ENCODE results near the gene TPTE. TPM values are rescaled to one million over a fixed set of nuclear protein-coding genes. Genes with fewer than 3 reads are reported as not detected.
A peak's percentile ranks its signal among the peaks of the same experiment; 100 is the strongest.
"Not testable (repeated sequence)": the region's sequence is repeated elsewhere in the genome, so short reads cannot be mapped to it uniquely, and the experiment has no call there.

Gene TPTE
- total RNA-seq (2021), result not detected in 2 replicates
- Bru-seq, nascent RNA, result percentile 15 among the genes with signal in this experiment
- BruChase-seq, experiment 1, labeled RNA remaining after a 2-hour chase, result not detected
- not detected for BruChase-seq, experiment 2, labeled RNA remaining after a 6-hour chase
- long read RNA-seq, result 0 reads

- Histone ChIP-seq H3K4me1 (ENCODE audit: insufficient read depth, low read length, poor library complexity, severe bottlenecking) (no peaks in the 10 kb centered on the region), H3K27ac (ENCODE audit: low read depth, low read length, poor library complexity, severe bottlenecking) (no peak within 1 kb of the TSS), H3K9me3 (ENCODE audit: low read depth, low read length, poor library complexity, severe bottlenecking) (peaks cover 48% of the 10 kb centered on the region), H3K4me3 (ENCODE audit: low read depth, low read length, poor library complexity, severe bottlenecking) (no peak within 1 kb of the TSS), H3K27me3 (replicated peaks; ENCODE audit: insufficient read depth, low read depth, low read length, poor library complexity) (no peaks in the 10 kb centered on the region), H3K36me3 (ENCODE audit: insufficient read depth, low read length, poor library complexity, severe bottlenecking) (no peaks in the 10 kb centered on the region)
- ChIA-PET CTCF (no interaction called here), POLR2A (ENCODE audit: low non-redundant PET) (no interaction called here)
- intact Hi-C loops (cut with micrococcal nuclease; ENCODE audit: unreplicated experiment), result no loop called here
- DNase-seq (ENCODE audit: low spot score), result no peak
- TF ChIP-seq, protein P1, sequence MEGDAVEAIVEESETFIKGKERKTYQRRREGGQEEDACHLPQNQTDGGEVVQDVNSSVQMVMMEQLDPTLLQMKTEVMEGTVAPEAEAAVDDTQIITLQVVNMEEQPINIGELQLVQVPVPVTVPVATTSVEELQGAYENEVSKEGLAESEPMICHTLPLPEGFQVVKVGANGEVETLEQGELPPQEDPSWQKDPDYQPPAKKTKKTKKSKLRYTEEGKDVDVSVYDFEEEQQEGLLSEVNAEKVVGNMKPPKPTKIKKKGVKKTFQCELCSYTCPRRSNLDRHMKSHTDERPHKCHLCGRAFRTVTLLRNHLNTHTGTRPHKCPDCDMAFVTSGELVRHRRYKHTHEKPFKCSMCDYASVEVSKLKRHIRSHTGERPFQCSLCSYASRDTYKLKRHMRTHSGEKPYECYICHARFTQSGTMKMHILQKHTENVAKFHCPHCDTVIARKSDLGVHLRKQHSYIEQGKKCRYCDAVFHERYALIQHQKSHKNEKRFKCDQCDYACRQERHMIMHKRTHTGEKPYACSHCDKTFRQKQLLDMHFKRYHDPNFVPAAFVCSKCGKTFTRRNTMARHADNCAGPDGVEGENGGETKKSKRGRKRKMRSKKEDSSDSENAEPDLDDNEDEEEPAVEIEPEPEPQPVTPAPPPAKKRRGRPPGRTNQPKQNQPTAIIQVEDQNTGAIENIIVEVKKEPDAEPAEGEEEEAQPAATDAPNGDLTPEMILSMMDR (conservative IDR thresholded peaks at IDR 0.05; ENCODE audit: low read depth, low read length), result no peak
- TF ChIP-seq EZH2 (IDR thresholded peaks at IDR 0.05; ENCODE audit: borderline replicate concordance, low read depth, low read length, poor library complexity, severe bottlenecking), result no peak
- BruUV-seq (replicated peaks), result no TSS peak
Measured at GRCh38 chr21:10521091-10521598, at the start of gene TPTE. TSS of gene TPTE (plus strand) at chr21:10521583. CDS start at chr21:10538724, 17,141 bp downstream.

DNA sequence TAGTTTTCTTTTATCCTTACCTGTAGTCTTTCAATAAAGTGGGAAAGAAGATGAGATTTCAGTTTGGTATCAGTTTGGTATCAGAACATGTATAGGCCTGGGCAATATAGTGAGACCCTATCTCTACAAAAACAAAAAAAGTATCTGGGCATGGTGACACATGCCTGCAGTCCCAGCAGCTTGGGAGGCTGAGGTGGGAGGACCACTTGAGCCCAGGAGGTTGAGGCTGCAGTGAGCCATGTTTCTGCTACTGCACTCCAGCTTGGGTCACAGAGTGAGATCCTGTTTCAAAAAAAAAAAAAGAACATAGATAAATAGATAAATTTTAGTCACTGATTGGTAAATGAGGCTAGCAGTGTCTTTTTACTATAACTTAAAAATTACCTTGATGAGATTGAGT is 49.4 kb upstream of the TPTE start:
- peaks cover 37% of the 10 kb centered on the region for H3K9me3 ChIP-seq (ENCODE audit: low read depth, low read length, poor library complexity, severe bottlenecking)
- H3K36me3 ChIP-seq (ENCODE audit: insufficient read depth, low read length, poor library complexity, severe bottlenecking); intact Hi-C loops (cut with micrococcal nuclease; ENCODE audit: unreplicated experiment); H3K27ac ChIP-seq (ENCODE audit: low read depth, low read length, poor library complexity, severe bottlenecking); CTCF ChIA-PET; DNase-seq (ENCODE audit: low spot score); H3K27me3 ChIP-seq (replicated peaks; ENCODE audit: insufficient read depth, low read depth, low read length, poor library complexity); H3K4me3 ChIP-seq (ENCODE audit: low read depth, low read length, poor library complexity, severe bottlenecking); BruUV-seq (replicated peaks); H3K4me1 ChIP-seq (ENCODE audit: insufficient read depth, low read length, poor library complexity, severe bottlenecking); POLR2A ChIA-PET (ENCODE audit: low non-redundant PET): not testable (repeated sequence)

- H3K4me1 ChIP-seq (ENCODE audit: insufficient read depth, low read length, poor library complexity, severe bottlenecking); H3K36me3 ChIP-seq (ENCODE audit: insufficient read depth, low read length, poor library complexity, severe bottlenecking); intact Hi-C loops (cut with micrococcal nuclease; ENCODE audit: unreplicated experiment); CTCF ChIA-PET; H3K27me3 ChIP-seq (replicated peaks; ENCODE audit: insufficient read depth, low read depth, low read length, poor library complexity); DNase-seq (ENCODE audit: low spot score); H3K27ac ChIP-seq (ENCODE audit: low read depth, low read length, poor library complexity, severe bottlenecking); POLR2A ChIA-PET (ENCODE audit: low non-redundant PET); BruUV-seq (replicated peaks); H3K4me3 ChIP-seq (ENCODE audit: low read depth, low read length, poor library complexity, severe bottlenecking): not testable (repeated sequence)
- H3K9me3 ChIP-seq (ENCODE audit: low read depth, low read length, poor library complexity, severe bottlenecking), result peaks cover 34% of the 10 kb centered on the region
Measured at GRCh38 chr21:10477794-10478193, 43.6 kb upstream of the TPTE start.

DNA sequence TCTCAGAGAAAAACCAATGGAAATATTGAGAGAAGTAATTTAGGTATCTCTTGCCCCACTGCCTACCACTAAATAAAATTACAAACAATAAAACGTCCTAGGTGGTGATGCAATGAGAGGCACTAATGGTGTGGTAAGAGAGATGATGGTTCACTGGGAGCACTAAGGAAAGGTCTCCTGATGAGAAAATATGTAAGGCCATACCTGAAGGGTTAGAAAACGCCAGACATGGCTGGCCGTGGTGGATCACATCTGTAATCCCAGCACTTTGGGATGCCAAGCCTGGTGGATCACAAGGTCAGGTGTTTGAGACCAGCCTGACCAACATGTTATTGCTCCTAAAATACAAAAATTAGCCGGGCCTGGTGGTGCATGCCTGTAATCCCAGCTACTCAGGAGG is 41.5 kb upstream of the TPTE start:
- DNase-seq (ENCODE audit: low spot score); H3K27me3 ChIP-seq (replicated peaks; ENCODE audit: insufficient read depth, low read depth, low read length, poor library complexity); BruUV-seq (replicated peaks); CTCF ChIA-PET; H3K36me3 ChIP-seq (ENCODE audit: insufficient read depth, low read length, poor library complexity, severe bottlenecking); H3K4me1 ChIP-seq (ENCODE audit: insufficient read depth, low read length, poor library complexity, severe bottlenecking); POLR2A ChIA-PET (ENCODE audit: low non-redundant PET); H3K27ac ChIP-seq (ENCODE audit: low read depth, low read length, poor library complexity, severe bottlenecking); intact Hi-C loops (cut with micrococcal nuclease; ENCODE audit: unreplicated experiment); H3K4me3 ChIP-seq (ENCODE audit: low read depth, low read length, poor library complexity, severe bottlenecking): not testable (repeated sequence)
- H3K9me3 ChIP-seq (ENCODE audit: low read depth, low read length, poor library complexity, severe bottlenecking), result peaks cover 30% of the 10 kb centered on the region

DNA sequence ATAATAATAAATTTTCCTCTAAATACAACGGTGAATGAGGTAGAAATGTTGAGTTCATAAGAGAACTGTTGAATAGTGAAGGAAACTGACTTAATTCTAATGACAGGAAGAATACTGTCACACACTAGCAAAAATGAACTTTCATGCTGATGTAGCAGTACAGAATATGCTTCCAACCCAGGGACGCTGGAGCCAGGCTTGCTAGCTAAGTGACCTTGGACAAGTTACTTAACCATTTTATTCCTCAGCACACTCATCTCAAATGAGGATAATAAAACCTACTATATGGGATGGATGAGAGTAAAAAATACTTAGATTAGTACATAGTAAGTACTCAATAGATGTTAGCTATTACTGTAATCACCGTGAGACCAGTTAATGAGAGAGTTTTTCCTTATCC is 36.5 kb upstream of the TPTE start:
- intact Hi-C loops (cut with micrococcal nuclease; ENCODE audit: unreplicated experiment); BruUV-seq (replicated peaks): not testable (repeated sequence)

DNA sequence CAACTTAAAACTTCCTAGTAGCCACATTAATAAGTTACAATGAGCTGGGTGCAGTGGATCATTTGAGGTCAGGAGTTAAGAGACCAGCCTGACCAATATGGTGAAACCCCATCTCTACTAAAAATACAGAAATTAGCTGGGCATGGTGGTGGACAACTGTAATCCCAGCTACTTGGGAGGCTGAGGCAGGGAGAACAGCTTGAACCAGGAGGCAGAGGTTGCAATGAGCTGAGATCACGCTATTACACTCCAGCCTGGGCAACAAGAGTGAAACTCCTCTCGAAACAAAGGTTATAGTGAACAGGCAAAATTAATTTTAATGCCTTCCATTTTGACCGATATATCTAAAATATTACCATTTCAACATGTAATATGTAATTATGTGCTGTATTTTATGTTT is 30.9 kb upstream of the TPTE start:
- BruUV-seq (replicated peaks); H3K27me3 ChIP-seq (replicated peaks; ENCODE audit: insufficient read depth, low read depth, low read length, poor library complexity); DNase-seq (ENCODE audit: low spot score); H3K4me3 ChIP-seq (ENCODE audit: low read depth, low read length, poor library complexity, severe bottlenecking); H3K4me1 ChIP-seq (ENCODE audit: insufficient read depth, low read length, poor library complexity, severe bottlenecking); H3K9me3 ChIP-seq (ENCODE audit: low read depth, low read length, poor library complexity, severe bottlenecking); intact Hi-C loops (cut with micrococcal nuclease; ENCODE audit: unreplicated experiment); POLR2A ChIA-PET (ENCODE audit: low non-redundant PET); CTCF ChIA-PET; H3K27ac ChIP-seq (ENCODE audit: low read depth, low read length, poor library complexity, severe bottlenecking); H3K36me3 ChIP-seq (ENCODE audit: insufficient read depth, low read length, poor library complexity, severe bottlenecking): not testable (repeated sequence)

More for the DNA sequence above, 36.5 kb upstream of the TPTE start:
- H3K27ac ChIP-seq (ENCODE audit: low read depth, low read length, poor library complexity, severe bottlenecking); H3K4me1 ChIP-seq (ENCODE audit: insufficient read depth, low read length, poor library complexity, severe bottlenecking); POLR2A ChIA-PET (ENCODE audit: low non-redundant PET); H3K4me3 ChIP-seq (ENCODE audit: low read depth, low read length, poor library complexity, severe bottlenecking); H3K36me3 ChIP-seq (ENCODE audit: insufficient read depth, low read length, poor library complexity, severe bottlenecking); H3K27me3 ChIP-seq (replicated peaks; ENCODE audit: insufficient read depth, low read depth, low read length, poor library complexity); DNase-seq (ENCODE audit: low spot score); CTCF ChIA-PET: not testable (repeated sequence)
- H3K9me3 ChIP-seq (ENCODE audit: low read depth, low read length, poor library complexity, severe bottlenecking), result peaks cover 11% of the 10 kb centered on the region
